ENCODE measurements around the gene PHACTR1. TPM values are rescaled to one million over a fixed set of nuclear protein-coding genes. Genes with fewer than 3 reads are reported as not detected.
"Not testable (repeated sequence)": the region's sequence is repeated elsewhere in the genome, so short reads cannot be mapped to it uniquely, and the experiment has no call there.

Gene PHACTR1
- 5.8 TPM for polyA plus RNA-seq (ENCODE audit: insufficient read length)

- DNase-seq = no peak
Measured at GRCh38 chr6:12716298-12716916, at the start of gene PHACTR1. Gene PHACTR1, plus strand, starts transcription at chr6:12716767.

GRCh38 chr6:12666886-12667285 lies 49.7 kb upstream of the PHACTR1 start:
- DNase-seq = no peak

DNA sequence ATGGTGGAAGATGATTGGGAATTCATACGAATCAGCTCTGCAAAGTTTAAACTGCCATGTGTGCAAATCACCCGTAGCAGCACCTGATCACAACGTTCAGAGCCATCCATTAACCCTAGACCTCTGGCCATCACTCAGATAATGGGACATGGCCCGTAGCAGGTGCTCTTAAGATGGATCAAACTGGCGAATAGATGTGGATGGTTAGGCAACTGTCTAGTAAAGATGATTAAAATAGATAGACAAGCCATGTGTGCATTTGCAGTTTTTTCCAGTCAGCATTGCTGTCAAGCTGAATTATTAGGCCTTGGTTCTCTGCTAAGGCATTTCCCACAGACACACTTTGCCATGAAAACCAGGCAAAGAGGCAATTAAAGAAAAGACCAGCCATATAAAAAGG lies 40.6 kb upstream of the PHACTR1 start:
- DNase-seq = no peak

DNA sequence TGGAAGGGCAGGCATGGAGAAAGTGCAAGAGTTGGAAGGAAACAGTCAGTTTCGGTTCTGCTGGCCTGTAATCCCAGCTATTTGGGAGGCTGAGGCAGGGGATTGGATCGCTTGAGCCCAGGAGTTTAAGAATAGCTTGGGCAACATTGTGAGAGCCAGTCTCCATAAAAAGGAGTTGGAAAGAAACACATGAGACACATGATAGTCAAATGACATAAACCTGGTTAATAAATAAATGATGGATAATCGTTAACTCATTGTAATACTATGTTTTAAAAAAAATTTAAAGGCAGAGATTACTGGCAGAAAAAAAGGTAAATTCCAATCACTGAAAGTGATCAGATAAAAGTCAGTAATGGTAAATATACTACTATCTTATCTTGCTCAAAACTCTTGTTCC lies 37.2 kb upstream of the PHACTR1 start:
- no peak for DNase-seq

- DNase-seq = no peak
Measured at GRCh38 chr6:12693122-12693521, 23.4 kb upstream of the PHACTR1 start.

GRCh38 chr6:12698298-12698697 lies 18.3 kb upstream of the PHACTR1 start:
- DNase-seq = no peak

GRCh38 chr6:12704946-12705345 lies 11.6 kb upstream of the PHACTR1 start:
- DNase-seq = no peak

- DNase-seq = no peak
Measured at GRCh38 chr6:12709116-12709515, 7.5 kb upstream of the PHACTR1 start.

- DNase-seq = no peak
Measured at GRCh38 chr6:12709556-12710232, 6.9 kb upstream of the PHACTR1 start.

GRCh38 chr6:12710921-12711320 lies 5.6 kb upstream of the PHACTR1 start:
- no peak for DNase-seq

- DNase-seq = no peak
Measured at GRCh38 chr6:12714022-12714421, 2.5 kb upstream of the PHACTR1 start.

GRCh38 chr6:12715437-12715836 lies 1.1 kb upstream of the PHACTR1 start:
- DNase-seq = no peak

- no peak for DNase-seq
Measured at GRCh38 chr6:12717356-12717755, 789 bp downstream of the PHACTR1 start.

DNA sequence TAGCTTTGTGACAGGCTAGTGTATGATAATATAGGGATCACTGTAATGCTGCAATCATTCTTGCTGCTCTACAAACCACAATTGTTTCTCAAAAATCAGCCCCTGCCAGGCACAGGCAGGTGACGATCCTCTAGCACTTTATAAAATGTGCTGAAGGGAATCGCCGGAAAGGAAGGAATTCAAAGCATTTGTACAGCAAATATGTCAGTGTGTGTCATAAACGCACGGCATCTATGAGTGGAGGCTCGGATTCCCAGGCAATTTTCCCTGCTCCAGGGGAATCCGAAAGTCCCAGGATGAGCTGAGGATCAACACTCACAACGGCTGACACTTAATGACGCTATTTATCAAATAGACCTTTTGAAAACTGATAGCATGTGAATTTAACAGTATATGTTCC lies 1.4 kb downstream of the PHACTR1 start:
- DNase-seq = no peak

- no peak for DNase-seq
Measured at GRCh38 chr6:12719017-12719416, 2.5 kb downstream of the PHACTR1 start.

DNA sequence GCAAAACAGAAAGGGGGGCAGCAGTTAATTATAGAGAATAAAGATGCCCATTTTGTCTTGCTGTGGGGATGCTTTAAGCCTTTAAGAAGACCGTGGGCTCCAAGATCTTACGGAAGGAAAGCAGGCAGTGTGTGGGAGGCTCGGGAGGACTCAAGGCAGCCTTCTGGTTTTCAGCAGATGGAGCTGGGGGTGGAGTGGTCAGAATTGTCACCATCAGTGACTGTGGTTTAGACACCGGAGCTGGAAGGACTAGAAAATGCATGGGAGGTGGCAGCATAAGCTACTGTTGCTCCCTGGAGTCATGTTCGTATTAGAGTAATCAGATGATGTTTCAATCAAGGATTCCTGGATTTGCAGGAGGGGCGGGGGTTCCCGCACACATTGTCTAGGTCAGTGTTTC lies 3.7 kb downstream of the PHACTR1 start:
- no peak for DNase-seq

- no peak for DNase-seq
Measured at GRCh38 chr6:12725263-12725662, 8.7 kb downstream of the PHACTR1 start.

DNA sequence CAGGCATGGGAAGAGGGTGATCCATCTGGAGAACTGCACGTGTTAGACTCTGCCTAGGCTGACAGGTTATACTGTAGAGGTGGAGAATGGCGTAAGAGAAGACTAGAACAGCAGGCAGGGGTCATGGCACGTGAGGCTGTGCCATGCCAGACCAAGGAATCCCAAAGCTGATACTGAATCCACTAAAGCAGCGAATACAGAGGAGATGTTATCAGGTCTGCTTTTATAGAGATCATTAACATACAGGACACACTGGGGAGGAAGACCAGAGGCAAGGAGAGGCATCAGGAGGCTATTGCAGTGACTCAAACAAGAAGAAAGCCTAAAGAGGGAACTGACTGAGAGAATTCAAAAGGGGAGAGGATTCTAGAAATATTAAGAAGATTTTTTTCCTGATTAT lies 12.9 kb downstream of the PHACTR1 start:
- no peak for DNase-seq

- not testable (repeated sequence) for DNase-seq
Measured at GRCh38 chr6:12730809-12731208, 14.2 kb downstream of the PHACTR1 start.

DNA sequence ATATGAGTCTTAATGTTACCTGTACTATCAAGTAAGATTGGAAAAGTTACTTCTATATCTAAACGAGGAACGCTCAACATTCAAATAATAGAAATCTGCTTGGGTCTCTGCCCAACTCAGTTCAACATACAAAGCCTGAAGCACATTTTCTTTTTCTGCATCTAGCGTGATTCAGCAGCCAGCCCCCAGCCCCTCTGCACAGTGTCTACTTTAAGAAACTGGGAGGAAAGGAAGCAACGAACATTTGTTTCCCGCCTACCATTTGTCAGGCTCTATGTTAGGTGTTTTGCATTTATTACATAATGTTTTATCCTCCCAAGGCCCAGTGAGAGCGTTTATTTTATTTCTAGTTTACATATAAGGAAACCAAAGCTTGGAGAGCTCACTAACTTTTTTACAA lies 17.3 kb downstream of the PHACTR1 start:
- DNase-seq = no peak

DNA sequence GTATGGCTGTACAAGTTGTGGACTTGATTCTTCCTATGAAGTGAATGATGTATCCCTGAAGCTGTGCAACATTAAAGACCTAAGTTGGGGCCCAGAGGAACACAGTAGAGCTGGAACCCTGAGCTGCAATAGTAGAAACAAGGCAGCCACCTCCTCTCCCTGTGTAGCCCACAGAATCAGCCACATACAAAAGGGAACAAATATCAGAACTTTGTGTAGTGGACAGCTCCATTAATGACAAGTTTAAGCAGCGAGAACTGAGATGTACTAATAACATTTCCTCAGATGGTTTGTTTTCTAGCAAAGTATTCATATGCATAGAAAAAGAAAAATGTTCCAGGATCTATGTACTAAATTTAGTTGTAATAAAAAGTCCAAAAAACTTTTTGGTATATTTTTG lies 19.2 kb downstream of the PHACTR1 start:
- no peak for DNase-seq

DNA sequence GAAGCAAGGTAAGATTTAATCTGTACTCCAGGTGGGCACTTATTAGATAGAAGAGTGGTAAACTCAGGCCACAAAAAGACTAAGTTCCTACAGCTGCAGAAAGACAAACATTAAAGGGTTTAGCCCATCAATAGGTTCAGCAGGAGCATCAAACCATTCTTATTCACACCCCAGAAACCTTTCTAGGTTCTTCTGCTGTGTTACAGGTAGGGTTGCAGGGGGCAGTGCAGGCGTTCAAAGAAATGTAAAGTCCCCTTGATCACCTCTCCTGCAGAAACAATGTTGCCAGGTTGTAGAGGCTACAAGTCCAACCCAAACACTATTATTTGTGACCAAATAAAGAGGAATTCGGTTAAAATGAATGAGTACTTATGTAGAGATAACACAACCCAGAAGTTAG lies 31.8 kb downstream of the PHACTR1 start:
- DNase-seq = no peak

DNA sequence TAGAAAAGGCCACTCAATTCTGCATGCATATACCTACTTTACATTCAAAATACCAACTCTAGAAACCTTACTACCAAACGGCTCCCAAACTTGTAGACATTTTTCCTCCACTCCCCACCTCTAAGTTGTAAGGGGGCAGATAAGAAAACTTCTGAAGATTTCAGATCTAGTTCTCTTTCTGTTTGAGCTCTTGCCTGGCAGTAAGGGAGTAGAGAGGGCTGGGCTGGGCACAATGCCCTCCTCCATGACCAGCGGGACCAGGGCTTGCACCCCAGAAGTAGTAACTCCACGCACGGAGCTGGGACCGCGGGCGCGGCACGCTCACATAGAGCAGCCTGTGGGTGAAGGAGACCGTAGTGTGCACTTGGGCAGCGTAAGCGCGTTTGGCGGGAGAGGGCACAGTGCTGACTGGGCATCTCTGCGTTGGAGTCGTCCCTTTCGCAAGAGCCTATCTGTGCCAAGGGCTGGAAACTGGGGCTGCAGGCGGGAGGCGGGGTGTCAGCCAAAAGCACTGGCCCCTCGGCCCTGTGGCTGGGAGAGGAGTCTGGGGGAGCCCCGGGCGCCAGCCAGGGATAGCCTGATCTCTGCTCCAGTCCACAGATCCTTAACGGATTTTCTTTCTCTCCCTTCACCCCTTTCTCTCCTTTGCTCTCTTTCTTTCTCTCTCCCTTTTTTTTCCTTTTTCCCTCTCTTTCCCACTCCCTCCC lies 32.4 kb downstream of the PHACTR1 start:
- DNase-seq = no peak
